8988T (cell line): Measurements from ENCODE around the gene PPP2R5C.
"Not testable (repeated sequence)": the region's sequence is repeated elsewhere in the genome, so short reads cannot be mapped to it uniquely, and the experiment has no call there.

Experiments
- DNase-seq: peaks from one replicate; pipeline ENCODE4 v3.0.0; 2011

The PPP2R5C gene

GRCh38 chr14:101761032-101761880, at the start of gene PPP2R5C:
TSS of gene PPP2R5C (plus strand) at chr14:101761709. CDS start at chr14:101761894, 185 bp downstream.
- peak; percentile 98 for DNase-seq

GRCh38 chr14:101711857-101712233, 49.7 kb upstream of the PPP2R5C start:
- DNase-seq, result not testable (repeated sequence)

DNA sequence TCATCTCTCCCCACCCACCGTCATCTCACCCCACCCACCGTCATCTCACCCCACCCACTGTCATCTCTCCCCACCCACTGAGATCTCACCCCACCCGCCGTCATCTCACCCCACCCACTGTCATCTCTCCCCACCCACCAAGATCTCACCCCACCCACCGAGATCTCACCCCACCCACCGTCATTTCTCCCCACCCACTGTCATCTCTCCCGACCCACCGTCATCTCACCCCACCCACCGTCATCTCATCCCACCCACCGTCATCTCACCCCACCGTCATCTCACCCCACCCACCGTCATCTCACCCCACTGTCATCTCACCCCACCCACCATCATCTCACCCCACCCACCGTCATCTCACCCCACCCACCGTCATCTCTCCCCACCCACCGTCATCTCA, 49.2 kb upstream of the PPP2R5C start:
- DNase-seq, result not testable (repeated sequence)

- DNase-seq, result not testable (repeated sequence)
These were observed 48.4 kb upstream of the PPP2R5C start for GRCh38 chr14:101713091-101713490.

DNA sequence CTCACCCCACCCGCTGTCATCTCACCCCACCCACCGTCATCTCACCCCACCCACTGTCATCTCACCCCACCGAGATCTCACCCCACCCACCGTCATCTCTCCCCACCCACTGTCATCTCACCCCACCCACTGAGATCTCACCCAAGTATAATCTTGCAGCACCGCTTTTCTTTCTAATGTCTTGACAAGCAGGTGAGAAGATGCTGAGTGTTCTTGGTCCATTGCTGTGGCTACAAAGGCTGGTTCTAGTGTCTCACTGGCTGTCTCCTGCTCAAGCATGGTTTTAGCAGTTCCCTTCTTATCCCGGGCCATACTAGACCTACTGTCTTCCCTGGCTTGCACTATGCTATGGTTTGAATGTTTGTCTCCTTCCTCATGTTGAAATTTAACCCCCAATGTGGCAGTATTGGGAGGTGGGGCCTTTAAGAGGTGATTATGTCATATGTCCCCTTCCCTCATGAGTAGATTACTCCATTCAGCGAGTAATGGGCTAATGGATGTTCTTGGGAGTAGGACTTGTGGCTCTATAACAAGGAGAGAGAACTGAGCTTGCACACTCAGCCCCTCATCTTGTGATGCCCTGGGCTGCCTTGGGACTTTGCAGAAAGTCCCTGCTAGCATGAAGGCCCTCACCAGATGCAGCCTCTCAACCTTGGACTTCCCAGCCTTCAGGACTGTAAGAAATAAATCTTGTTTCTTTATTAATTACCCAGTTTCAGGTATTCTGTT, 47.7 kb upstream of the PPP2R5C start:
- no peak for DNase-seq

- no peak for DNase-seq
These were observed 47.1 kb upstream of the PPP2R5C start for GRCh38 chr14:101714394-101714793.

DNA sequence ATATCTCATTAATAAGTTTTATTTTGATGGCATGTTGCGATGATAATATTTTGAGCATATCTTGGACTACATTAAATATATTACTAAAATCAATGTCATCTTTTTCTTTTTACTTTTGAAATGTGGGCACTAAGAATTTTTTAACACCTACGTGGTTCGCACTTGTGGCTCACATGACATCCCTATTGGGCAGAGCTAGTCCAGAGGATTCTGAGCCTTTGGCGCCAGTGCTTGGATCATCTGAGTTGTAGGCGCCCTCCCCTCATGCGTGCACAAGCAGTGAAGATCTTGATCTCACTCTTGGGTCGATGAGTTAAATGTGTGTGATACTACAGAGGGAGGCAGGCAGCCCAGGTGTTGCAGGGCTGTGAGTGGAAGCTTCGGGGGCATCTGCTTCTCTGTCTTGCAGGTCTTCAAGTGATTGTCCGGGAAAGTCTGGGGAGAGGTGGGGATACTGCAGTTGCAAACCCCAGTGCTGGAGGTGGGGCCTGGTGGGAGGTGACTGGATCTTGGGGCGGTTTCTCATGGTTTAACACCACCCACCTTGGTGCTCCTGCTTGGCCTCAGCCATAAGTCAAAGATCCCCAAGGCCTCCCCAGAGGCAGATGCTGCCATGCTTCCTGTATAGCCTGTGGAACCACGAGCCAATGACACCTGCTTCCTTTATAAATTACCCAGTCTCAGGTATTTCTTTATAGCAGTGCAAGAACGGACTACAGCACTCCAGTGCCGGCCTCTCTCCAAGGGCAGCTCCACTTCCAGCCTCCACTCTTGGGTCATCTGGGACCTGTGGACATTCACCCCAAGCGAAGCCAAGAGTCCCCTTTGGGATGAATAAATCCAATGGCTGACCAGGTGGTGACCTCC, 46.1 kb upstream of the PPP2R5C start:
- no peak for DNase-seq

- no peak for DNase-seq
These were observed 45.2 kb upstream of the PPP2R5C start for GRCh38 chr14:101716077-101716950.

DNA sequence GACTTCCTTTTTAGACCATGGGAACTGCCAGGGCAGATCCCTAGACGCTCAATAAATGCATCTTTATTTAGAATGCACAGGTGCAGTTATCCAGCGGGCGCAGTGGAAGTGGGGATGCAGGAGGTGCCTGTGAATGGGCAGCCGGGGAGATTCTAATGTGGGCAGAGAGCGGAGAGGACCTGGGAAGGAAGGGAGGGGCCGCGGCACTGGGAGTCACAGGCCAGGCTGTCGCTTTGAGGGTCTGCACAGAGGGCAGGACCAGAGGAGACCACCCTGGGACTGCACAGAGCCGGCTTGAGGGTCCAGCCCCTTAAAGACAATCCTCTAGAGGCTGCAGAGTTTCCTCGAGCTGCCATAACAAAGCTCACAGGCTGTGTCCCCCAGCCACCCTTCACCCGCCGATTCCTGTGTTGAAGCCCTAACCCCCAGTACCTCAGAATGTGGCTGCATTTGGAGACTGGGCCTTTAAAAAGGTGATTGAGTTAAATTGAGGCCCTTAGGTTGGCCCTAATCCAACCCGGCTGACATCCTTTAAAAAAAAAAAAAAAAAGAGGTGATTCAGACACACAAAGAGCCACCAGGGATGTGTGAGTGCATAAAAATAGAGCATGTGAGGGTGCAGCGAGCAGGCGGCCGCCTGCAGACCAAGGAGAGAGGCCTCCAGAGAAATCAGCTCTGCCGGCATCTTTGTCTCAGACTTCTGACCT, 44.4 kb upstream of the PPP2R5C start:
- no peak for DNase-seq

DNA sequence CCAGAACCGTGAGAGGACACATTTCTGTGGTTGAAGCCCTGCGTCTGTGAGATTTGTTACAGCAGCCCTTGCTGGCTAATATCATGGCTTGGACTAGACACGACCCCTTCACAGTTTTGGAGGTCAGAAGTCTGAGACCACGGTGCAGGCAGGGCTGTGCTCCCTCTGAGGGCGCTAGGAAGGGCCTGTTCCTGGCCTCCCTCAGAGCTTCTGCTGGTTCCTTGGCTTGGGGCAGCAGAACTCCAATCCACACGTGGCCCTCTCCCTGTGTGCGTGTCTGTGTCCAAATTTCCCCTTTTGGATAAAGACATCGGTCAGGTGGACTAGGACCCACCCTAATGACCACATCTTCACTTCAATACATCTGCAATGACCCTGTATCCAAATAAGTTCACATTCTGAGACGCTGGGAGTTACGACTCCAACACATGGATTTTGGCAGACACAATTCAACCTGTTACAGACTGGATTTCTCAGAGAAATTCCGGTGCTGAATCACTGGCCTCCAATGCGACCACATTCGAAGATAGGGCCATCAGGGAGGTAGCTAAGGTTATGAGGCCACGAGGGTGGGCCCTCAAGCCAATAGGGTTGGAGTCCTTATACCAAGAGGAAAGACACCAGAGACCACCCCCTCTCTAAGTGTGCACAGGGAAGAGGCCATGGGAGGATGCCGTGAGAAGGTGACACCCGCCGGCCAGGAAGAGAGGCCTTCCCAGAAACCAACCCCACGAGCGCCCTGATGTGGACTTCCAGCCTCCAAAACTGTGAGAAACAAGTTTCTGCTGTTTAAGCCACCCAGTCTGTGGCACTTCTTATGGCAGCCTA, 43.6 kb upstream of the PPP2R5C start:
- no peak for DNase-seq

DNA sequence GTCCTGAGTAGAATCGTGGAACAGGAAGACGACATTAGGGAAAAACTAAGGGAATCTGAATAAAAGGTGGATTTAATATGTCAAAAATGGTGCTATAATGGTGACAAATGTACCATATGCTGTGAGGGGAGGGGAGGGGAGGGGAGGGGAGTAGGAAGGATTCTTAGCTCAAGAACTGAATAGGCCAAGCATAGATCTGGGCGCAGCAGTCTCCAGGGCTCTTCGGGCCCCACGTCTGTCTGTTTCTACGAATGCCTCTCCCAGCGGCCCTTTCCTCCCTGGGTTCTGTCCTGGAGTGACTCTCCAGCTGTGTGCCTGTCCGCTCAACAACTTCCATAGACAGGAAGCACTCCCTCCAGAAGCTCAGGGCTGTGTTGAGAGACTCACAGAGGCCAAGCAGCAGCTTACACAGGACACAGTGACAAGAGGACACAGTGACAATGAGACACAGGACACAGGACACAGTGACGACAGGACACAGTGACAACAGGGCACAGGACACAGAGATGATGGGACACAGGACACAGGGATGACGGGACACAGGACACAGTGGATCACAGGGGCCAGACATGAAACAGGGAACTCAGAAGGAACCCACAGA, 42.4 kb upstream of the PPP2R5C start:
- no peak for DNase-seq

GRCh38 chr14:101719708-101720107, 41.8 kb upstream of the PPP2R5C start:
- no peak for DNase-seq

GRCh38 chr14:101721111-101721510, 40.4 kb upstream of the PPP2R5C start:
- DNase-seq, result no peak

DNA sequence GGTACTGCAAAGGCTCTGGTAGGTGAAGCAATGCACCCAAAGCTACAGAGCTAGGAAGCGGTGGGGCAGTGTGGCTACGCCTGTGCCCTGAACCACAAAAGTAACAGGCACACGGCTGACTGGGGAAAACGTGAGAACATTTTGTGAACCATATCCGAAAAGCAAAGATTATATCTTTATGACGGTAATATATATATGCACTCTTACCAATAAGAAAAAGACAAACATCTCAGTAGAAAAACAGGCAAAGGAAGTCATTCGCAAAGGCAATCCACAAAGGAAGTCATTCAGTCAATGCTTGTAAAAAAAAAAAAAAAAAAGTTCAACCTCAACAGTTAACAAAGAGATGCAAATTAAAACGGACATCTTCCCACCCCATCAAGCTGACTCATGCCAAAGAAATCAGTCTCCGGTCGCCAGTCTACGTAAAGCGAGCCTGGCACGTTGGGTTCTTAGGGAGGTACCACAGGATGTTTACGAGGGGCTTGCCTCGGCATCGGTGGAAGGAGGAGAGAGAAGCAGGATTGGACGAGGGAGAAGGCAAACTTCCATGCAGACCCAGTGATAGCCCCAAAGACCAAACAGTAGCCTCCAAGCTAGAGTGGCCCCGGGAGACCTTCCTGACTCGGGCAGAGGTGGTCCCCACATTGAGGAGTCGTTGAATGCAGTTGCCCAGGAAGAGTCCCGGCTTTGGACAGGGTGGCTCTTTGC, 39.4 kb upstream of the PPP2R5C start:
- DNase-seq, result no peak

DNA sequence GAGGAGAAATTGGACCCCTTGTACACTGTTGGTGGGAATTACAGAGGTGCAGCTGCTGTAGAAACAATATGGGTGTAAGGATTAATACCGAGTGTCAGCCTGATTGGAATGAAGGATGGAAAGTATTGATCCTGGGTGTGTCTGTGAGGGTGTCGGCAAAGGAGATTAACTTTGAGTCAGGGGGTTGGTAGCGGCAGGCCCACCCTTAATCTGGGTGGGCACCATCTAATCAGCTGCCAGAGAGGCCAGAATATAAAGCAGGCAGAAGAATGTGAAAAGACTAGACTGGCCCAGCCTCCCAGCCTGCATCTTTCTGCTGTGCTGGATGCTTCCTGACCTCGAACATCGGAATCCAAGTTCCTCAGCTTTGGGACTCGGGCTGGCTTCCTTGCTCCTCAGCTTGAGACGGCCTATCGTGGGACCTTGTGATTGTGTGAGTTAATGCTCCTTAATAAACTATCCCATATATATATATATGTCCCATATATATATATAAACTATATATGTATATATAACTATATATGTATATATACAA, 38.4 kb upstream of the PPP2R5C start:
- DNase-seq, result no peak

DNA sequence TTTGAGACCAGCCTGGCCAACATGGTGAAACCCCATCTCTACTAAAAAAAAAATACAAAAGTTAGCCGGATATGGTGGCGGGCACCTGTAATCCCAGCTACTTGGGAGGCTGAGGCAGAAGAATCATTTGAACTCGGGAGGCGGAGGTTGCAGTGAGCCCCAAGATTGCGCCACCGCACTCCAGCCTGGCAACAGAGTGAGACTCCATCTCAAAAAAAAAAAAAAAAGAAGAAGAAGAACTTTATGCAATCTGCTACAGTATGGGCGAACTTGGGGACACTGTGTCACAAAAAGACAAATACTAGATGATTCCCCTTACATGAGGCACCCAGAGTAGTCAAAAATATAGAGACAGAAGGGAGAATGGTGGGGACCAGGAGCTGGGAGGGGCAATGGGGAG, 35.9 kb upstream of the PPP2R5C start:
- not testable (repeated sequence) for DNase-seq

DNA sequence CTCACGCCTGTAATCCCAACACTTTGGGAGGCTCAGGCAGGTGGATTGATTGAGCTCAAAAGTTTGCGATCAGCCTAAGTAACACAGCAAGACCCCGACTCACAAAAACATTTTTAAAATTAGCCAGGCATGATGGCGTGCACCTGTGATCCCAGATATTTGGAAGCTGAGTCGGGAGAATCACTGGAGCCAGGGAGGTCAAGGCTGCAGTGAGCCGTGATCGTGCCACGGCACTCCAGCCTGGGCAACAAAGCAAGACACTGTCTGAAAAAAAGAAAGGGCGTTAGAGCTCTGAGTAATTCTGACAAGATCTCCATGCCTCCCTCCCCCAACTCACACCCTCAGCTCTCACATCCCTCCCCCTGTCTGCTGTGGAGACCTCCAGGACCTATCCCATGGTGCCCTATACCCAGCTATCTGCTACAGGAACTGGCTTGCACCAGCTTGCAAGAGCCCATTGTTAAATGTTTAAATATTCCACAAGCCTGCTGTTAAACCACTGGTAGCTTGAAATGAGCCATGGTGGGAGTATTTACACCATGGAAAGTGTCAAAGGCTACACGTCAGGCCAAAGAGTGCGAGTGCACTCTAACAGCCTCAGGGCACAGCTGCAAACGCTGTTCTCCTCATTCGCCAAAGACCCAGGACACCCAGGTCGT, 35.1 kb upstream of the PPP2R5C start:
- DNase-seq, result no peak

GRCh38 chr14:101726954-101727302, 34.6 kb upstream of the PPP2R5C start:
- DNase-seq, result no peak
